HG02943 (cell line): ENCODE data around the gene PLEKHH1.
"Not testable (repeated sequence)": the region's sequence is repeated elsewhere in the genome, so short reads cannot be mapped to it uniquely, and the experiment has no call there.

ENCODE experiments used
- ATAC-seq: cut with Tn5 transposase; IDR thresholded peaks from one replicate; pipeline ENCODE4 v1.9.1; 2021; ENCODE audit warnings: mild to moderate bottlenecking, low read depth, moderate library complexity; ENCODE audit not compliant: unreplicated experiment

The PLEKHH1 gene

GRCh38 chr14:67528276-67528675 lies 4.8 kb upstream of the PLEKHH1 start:
- no peak for ATAC-seq

- no peak for ATAC-seq
Measured at GRCh38 chr14:67529947-67530935, 2.8 kb upstream of the PLEKHH1 start.

GRCh38 chr14:67532606-67532997 lies 488 bp upstream of the PLEKHH1 start:
- no peak for ATAC-seq

GRCh38 chr14:67533754-67534085 lies 630 bp downstream of the PLEKHH1 start:
- ATAC-seq = no peak

GRCh38 chr14:67536087-67536486 lies 3.0 kb downstream of the PLEKHH1 start:
- no peak for ATAC-seq

- no peak for ATAC-seq
Measured at GRCh38 chr14:67537736-67538135, 4.6 kb downstream of the PLEKHH1 start.

- no peak for ATAC-seq
Measured at GRCh38 chr14:67538501-67538900, 5.4 kb downstream of the PLEKHH1 start.

GRCh38 chr14:67539116-67539515 lies 6.0 kb downstream of the PLEKHH1 start:
- no peak for ATAC-seq

- ATAC-seq = no peak
Measured at GRCh38 chr14:67541448-67542387, 8.6 kb downstream of the PLEKHH1 start.

DNA sequence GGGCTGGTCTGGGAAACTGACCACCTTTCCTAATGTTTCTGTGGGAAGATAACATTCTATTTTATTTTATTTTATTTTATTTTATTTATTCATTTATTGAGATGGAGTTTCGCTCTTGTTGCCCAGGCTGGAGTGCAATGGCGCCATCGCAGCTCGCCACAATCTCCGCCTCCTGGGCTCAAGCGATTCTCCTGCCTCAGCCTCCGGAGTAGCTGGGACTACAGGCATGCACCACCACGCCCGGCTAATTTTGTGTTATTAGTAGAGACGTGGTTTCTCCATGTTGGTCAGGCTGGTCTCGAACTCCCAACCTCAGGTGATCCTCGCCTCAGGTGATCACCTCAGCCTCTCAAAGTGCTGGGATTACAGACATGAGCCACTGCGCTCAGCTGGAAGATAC lies 9.5 kb downstream of the PLEKHH1 start:
- ATAC-seq = not testable (repeated sequence)

- ATAC-seq = no peak
Measured at GRCh38 chr14:67544590-67544989, 11.5 kb downstream of the PLEKHH1 start.

GRCh38 chr14:67547224-67547780 lies 14.2 kb downstream of the PLEKHH1 start:
- no peak for ATAC-seq

GRCh38 chr14:67549734-67550133 lies 16.6 kb downstream of the PLEKHH1 start:
- ATAC-seq = no peak

DNA sequence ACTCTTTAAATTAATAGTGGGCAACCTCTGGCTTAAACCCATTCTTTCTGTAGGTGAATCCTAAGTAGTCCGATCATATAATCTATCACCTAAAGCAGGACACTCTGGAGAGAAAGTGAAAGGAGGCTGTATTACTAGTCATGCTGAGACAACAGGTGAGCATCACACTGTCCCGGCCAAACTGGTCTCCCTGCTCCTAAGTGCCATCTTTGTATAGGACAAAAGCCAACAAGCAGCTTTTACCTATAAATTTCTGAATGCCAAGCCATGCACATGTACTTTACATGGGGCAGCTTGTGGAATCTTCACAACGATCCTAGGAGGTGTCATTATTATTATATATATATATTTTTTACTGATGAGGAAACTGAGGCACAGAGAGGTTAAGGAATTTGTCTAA lies 18.0 kb downstream of the PLEKHH1 start:
- no peak for ATAC-seq

DNA sequence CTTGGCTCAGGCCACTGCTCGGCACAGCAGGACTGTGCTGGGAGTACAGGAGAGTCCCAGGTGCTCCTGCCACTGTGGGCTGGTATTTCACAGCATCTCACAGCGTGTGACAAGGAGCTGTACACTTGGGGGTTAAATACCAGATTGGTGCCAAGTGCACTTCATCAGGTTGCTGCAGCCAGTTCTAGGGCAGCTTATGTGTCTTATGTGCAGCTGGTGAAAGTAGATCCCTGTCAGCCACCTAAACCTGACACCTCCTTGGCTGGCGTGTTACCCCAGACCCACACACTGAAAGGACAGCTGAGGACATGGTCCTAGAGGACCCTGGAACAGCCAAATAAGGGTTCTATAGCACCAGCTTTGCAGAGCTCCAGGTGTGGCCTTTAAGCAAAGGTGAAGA lies 18.9 kb downstream of the PLEKHH1 start:
- no peak for ATAC-seq

DNA sequence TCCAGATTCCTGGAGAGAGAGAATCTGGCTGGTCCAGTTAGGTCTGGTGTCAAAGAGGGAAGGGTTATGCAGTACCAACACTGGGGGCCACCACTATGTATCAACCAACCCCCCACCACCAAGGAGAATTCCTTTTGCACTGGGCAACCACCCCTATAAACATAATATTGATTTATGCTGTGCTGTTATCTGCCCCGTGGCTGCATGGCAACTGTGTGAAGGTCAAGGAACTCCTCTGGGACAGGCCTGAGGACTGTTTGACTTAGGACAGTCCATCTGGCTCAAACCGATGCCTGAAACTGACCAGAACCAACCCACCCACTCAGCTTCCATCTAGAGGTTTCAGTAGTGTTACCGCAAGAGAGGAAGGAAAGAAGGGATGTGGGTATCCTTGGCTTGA lies 20.5 kb downstream of the PLEKHH1 start:
- ATAC-seq = no peak

GRCh38 chr14:67554341-67554740 lies 21.3 kb downstream of the PLEKHH1 start:
- ATAC-seq = no peak

- ATAC-seq = no peak
Measured at GRCh38 chr14:67555518-67556090, 22.5 kb downstream of the PLEKHH1 start.

DNA sequence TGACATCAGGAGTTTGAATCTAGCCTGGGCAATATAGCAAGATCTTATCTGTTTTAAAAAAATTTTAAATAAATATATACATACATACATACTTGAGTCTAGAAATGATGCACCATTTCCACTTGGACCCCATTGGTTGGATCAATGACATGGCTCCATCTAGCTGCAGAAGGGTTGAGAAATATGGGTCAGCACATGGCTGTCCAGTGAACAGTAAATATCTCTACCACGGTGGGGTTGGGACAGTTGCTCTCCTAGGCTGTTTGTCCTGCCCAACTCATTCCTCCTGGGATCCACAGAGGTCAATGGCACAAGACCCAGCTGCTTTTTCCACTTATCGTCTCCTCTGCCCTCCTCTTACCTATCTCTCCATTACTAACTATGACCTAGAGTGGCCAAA lies 23.6 kb downstream of the PLEKHH1 start:
- ATAC-seq = no peak

GRCh38 chr14:67557118-67557517 lies 24.0 kb downstream of the PLEKHH1 start:
- ATAC-seq = no peak

DNA sequence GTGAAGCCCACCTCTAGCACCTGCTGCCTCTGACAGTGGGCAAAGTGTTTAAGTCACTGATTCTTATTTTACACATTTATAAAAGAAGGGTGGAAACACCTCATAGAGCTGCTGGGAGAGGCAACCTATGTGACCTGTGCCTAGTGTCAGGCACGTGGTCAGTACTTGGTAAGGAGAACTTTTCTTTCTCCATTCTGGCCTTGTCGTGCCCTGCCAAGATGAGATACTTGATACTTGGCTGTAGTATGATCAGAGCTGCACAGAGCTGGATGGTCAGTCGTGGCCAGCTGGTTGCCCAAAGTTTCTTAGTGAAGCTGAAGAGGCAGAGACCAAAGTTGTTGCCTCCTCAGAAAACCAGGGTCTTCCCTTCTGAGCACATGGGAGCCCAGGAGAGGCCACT lies 24.6 kb downstream of the PLEKHH1 start:
- ATAC-seq = no peak
